Measurements from ENCODE around the gene TFEB. TPM values are rescaled to one million over a fixed set of nuclear protein-coding genes. Genes with fewer than 3 reads are reported as not detected.

The TFEB gene
- total RNA-seq, 1 experiment from 2014 or later, result 1.6 TPM

DNA sequence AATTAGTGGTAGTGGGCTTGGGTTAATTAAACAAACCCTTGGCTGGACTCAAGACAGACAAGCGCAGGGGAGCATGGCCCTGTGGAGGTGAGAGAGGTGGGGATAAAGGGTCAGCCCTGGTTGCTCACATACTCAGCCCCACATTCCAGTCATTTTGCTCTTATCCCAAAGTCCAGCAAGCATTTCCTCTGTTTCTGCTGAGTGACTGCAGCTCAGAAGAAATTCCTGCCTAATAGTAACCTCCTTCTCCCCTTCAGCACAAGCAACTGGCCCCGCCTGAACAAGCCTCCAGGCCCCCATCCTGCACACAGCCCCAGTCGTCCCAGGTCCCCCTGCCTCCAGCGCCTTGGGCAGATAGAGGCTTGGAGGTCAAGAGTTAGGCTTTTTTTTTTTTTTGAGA is 3.6 kb upstream of the TFEB start:
- DNase-seq (ENCODE audit: low spot score), result no peak

GRCh38 chr6:41737591-41738130 is 2.3 kb upstream of the TFEB start:
- DNase-seq (ENCODE audit: low spot score), result no peak

- DNase-seq (ENCODE audit: low spot score), result no peak
These were observed 1.6 kb upstream of the TFEB start for GRCh38 chr6:41736800-41737555.

DNA sequence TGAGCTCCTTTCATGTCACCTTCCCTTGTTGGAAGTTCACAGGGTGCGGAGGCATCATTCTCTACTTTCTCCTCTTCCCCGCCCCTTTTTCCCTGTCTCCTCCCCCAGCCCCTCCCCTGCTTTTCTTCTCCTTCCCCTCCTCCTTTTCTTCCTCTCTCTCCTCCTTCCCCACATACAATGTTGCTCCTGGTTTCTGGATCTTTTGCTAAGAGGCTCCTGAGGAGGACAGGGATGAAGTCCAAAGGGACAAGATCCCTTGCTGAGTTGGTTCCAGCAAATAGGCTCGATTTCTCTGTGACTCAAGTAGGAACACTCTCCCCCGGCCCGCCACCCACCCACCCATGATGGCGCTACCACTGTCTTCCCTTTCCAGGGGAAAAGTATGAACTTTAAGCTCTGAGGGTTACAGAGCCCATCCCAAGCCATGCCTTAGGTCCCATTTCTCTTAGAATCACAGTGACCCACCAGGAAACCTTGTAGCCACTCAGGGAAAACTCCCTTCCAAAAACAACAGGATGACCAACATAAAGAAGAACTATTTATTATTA is 852 bp upstream of the TFEB start:
- no peak for DNase-seq (ENCODE audit: low spot score)

- DNase-seq (ENCODE audit: low spot score), result peak; percentile 74
These were observed 562 bp downstream of the TFEB start for GRCh38 chr6:41734666-41735426.

GRCh38 chr6:41733707-41734665 is 1.4 kb downstream of the TFEB start:
- DNase-seq (ENCODE audit: low spot score), result peak; percentile 62

- no peak for DNase-seq (ENCODE audit: low spot score)
These were observed 2.1 kb downstream of the TFEB start for GRCh38 chr6:41733360-41733706.

GRCh38 chr6:41732591-41733359 is 2.6 kb downstream of the TFEB start:
- DNase-seq (ENCODE audit: low spot score), result no peak

DNA sequence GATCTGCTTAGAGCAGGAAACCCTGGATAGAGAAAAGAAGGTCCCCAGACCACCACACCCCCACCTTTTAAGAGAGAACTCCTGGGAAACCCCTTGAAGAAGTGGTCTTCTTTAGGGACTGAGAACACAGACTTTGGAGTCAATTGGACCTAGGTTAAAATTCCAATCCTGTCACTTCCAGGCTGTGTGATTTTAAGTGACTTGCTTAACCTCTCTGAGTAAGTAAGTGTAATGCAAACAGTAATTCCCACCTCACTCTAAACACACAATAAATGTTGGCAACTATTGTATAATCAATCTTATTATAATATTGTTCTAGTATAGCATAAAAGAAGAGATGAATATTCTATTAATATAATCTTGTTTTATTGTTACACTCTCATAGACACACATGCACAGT is 3.3 kb downstream of the TFEB start:
- no peak for DNase-seq (ENCODE audit: low spot score)

- DNase-seq (ENCODE audit: low spot score), result no peak
These were observed 3.8 kb downstream of the TFEB start for GRCh38 chr6:41731561-41732086.

- no peak for DNase-seq (ENCODE audit: low spot score)
These were observed 4.6 kb downstream of the TFEB start for GRCh38 chr6:41730531-41731436.

DNA sequence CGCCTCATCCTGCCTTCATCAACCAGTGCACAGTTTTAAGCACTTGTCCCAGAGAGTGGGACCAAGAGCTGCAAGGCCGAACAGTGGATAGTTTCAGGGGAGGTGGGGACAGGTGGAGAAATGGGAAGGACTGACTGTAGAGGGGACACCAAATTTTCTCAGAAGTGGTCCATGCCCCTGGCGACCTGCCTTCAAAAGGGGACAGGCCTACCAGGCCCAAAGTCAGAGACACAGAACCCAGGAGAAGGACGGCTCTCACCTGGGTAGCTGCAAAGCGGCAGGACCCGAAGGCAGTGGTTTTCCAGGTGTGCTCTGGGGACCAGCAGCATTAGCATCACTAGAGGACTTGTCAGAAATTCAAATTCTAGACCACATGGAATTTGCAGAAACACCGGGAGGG is 5.8 kb downstream of the TFEB start:
- no peak for DNase-seq (ENCODE audit: low spot score)

DNA sequence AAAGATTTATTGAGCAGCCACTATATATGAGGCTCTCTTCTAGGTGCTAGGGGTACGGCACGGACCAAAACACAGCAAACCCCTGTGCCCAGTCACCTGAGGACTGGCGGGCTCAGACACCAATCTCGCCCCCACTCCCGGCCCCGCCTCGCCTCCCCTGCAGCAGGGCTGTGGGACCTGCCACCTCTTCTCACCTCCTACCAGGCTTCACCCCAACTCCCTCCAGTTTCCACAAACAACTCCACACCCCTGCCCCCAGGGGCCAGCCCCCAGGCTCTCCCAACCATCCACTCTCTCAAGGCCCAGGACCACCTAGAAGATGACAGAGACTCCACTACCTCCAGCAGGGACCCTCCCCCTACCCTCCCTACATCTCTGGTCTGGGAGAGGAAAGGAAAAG is 6.5 kb downstream of the TFEB start:
- no peak for DNase-seq (ENCODE audit: low spot score)

DNA sequence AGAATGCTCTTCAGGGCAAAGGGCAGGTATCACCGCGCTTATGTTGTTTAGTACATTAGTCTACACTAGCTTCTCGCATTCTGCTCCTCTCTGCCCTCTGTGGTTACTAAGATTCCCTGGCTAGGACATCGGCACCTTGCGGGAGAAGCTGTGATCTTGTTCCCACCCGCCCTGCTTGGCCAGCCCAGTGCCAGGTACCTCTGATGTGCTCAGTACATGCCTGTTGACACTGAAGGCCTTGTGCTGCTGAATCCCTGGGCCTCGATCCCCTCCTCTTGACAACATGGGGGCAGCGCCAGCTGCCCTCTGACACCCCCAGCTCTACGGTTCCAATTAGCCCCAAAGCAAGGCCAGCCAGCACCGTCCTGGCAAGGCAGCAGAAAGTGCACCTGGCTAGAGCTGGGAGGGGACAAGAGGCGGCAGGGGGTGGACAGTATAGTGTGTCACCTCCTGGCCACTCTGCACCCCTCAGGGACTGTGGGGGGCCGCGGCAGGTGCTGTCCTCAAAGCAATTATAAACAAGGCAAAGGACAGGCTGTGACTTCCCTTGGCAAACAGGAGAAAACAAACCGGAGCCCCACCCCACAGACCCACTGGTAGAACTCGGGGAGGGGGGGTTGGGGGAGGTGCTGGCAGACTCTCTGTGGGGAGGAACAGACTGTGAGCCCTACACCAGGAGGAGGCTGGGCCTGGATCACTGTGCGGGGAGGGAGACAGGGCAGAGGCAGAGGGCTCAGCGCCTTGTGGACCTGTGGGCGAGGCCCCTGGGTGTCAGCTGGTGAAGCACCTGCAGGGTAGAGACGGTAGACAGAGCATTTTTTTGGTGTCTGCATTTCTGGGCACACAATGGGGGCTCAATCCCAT is 7.1 kb downstream of the TFEB start:
- DNase-seq (ENCODE audit: low spot score), result no peak

DNA sequence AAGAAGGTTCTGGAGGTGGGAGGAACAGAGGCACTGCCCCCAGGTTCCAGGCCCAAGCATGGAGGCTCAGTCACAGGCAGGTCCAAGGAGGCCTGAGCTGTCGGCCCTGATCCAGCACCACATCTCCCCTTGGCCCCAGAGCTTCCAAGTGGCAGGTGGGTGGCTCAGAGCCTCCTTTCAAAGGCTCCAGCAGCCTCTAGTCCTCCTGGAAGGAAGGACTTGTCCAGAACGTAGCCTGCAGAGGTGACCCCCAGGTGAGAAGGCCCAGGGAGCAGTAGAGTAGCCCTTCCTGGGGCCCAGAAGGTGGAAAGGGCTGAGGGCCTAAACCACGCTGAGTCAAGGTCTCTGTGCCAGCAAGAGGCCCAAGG is 7.7 kb downstream of the TFEB start:
- no peak for DNase-seq (ENCODE audit: low spot score)

GRCh38 chr6:41726876-41727275 is 8.5 kb downstream of the TFEB start:
- DNase-seq (ENCODE audit: low spot score), result no peak

- no peak for DNase-seq (ENCODE audit: low spot score)
These were observed 10.6 kb downstream of the TFEB start for GRCh38 chr6:41724586-41725501.

GRCh38 chr6:41724228-41724580 is 11.2 kb downstream of the TFEB start:
- DNase-seq (ENCODE audit: low spot score), result no peak
